Stomach (tissue), 9 donors: Measurements from ENCODE around the gene DLEC1. TPM values are rescaled to one million over a fixed set of nuclear protein-coding genes. Genes with fewer than 3 reads are reported as not detected.

Experiments
- DNase-seq, 2 donors: peaks; one replicate each; pipeline versions ENCODE4 v3.0.0 to v3.0.0-alpha.2; 2013 to 2019
- H3K27ac ChIP-seq, 5 donors: fragments of 200-600 bp in 4 of 5; sonication (generic) in 4 of 5; one replicate each; pipeline ENCODE4 v1.5.1; 2013 to 2019; ENCODE audit warnings: mild to moderate bottlenecking in 1 of 5, moderate library complexity in 1 of 5
- H3K27me3 ChIP-seq, 3 donors: fragments of 200-600 bp; sonication (generic); one replicate each; pipeline ENCODE4 v1.5.1; 2017 to 2019; ENCODE audit warnings: mixed run types in 1 of 3
- H3K36me3 ChIP-seq, 4 donors: fragments of 200-600 bp; sonication (generic); 1 replicate in 3 of 4; 2 replicates in 1 of 4; pipeline ENCODE4 v1.5.1; 2016 to 2019
- H3K4me1 ChIP-seq, 4 donors: fragments of 200-600 bp; sonication (generic); one replicate each; pipeline ENCODE4 v1.5.1; 2016 to 2019
- H3K4me3 ChIP-seq, 4 donors: fragments of 200-600 bp; sonication (generic) in 3 of 4; one replicate each; pipeline ENCODE4 v1.5.1; 2016 to 2019; ENCODE audit warnings: mild to moderate bottlenecking in 1 of 4
- H3K9me3 ChIP-seq, 4 donors: fragments of 200-600 bp; sonication (generic); one replicate each; pipeline ENCODE4 v1.5.1; 2016 to 2019
- EP300 ChIP-seq: sonication (generic); formaldehyde crosslinking; IDR thresholded peaks from one replicate; pipeline ENCODE4 v1.6.1; 2017; ENCODE audit warnings: antibody characterized with exemption
- POLR2A ChIP-seq, 4 donors: fragments of 450-650 bp; IDR thresholded peaks; one replicate each; pipeline ENCODE4 v1.6.1; 2016; ENCODE audit warnings: antibody characterized with exemption in 4 of 4, control low read depth in 2 of 4, mild to moderate bottlenecking in 1 of 4, moderate library complexity in 1 of 4
- POLR2AphosphoS5 ChIP-seq, 3 donors: sonication (generic); formaldehyde crosslinking; IDR thresholded peaks; one replicate each; pipeline ENCODE4 v1.6.1; 2016; ENCODE audit warnings: antibody characterized with exemption in 3 of 3
- WGBS, 5 donors: extraction: QIAGEN DNeasy Blood & Tissue Kit in 3 of 5; methylation state at CpG; one replicate each; pipeline versions ENCODE4 v1.1.5 to v1.1.7; 2013 to 2018; 5-methylcytosine and 5-hydroxymethylcytosine counted together
- intact Hi-C: fragments of 100-400 bp; cut with DNase I; formaldehyde crosslinking; loops from one replicate; pipeline ENCODE4 v1.15.1; 2023; ENCODE audit warnings: low total_unique reads
- polyA plus RNA-seq, 3 donors: library from polyadenylated mRNA; stranded (reverse); fragments of 200-250 nt; gene quantifications; one replicate each; pipeline ENCODE4 v1.2.3, GENCODE V29; 2013
- total RNA-seq, 5 donors: library from RNA; depleted of rRNA; stranded (reverse); fragments of >200 nt; gene quantifications; one replicate each; pipeline versions ENCODE4 v1.1.0 to v1.2.3, GENCODE V29; 2014 to 2016
- TF ChIP-seq, protein P1 (sequence below), 7 experiments: fragments of 450-650 bp in 4 of 7; fragments of 200-600 bp in 3 of 7; sonication (generic) in 3 of 7; IDR thresholded peaks; one replicate each; pipeline ENCODE4 v1.5.1; 2016 to 2019; ENCODE audit warnings: antibody characterized with exemption in 7 of 7, control low read depth in 2 of 7, mild to moderate bottlenecking in 1 of 7
- donor health status: healthy with polysubstance abuse.
- donor health status: Bipolar disorder and iron deficiency.
- donor health status: healthy.

DLEC1 gene
- total and polyA plus RNA-seq, 8 donors: 0.12 to 1.5 (median 0.31) TPM; not detected in 3

DNA sequence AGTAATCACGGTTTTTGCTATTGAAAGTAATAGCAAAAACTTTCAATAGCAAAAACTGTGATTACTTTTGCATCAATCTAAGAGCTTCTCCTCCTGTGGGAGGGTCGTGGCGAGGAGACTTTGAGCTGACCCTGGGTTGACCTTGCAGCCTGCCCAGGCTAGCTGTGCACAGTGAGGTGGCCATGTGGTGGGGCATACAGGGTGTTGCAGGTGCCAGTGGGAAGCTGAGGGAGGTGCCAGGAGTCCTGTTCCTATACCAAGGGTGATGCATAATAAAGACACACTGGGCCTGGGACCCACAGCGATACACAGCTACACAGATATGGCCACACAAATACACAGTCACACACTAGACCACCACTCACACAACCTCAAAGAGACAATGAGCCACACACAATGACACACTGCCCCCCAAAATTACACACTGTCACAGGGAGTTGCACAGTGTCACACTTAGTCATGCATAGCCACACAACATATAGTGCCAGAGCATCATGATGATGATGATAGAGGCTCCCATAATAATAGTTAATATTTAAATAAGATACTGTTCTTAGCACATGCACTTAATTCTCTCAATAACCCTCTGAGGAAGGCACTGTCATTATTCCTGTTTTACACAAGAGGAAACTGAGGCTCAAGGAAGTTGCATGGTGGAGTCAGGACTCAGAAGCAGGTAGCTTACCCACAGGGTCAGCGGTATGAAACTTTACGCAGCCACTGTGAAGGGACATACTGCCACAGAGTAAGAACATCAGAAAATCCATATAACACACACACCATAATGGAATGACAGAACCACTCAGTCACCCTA lies 15.9 kb upstream of the DLEC1 start:
- Histone ChIP-seq H3K4me3 (peak overlapping the region in 1 of 4 donors; percentile 70), H3K9me3 (no peaks in the 10 kb centered on the region), H3K4me1 (peaks cover 16 to 39% (median 35%) of the 10 kb centered on the region in 4 donors), H3K36me3 (peaks cover 0 to 23% (median 21%) of the 10 kb centered on the region in 4 donors), H3K27me3 (no peaks in the 10 kb centered on the region), H3K27ac (peak overlapping the region in 3 of 5 donors; percentile 94 to 97 (median 95))
- intact Hi-C loops: no loop called here
- TF ChIP-seq, protein P1, sequence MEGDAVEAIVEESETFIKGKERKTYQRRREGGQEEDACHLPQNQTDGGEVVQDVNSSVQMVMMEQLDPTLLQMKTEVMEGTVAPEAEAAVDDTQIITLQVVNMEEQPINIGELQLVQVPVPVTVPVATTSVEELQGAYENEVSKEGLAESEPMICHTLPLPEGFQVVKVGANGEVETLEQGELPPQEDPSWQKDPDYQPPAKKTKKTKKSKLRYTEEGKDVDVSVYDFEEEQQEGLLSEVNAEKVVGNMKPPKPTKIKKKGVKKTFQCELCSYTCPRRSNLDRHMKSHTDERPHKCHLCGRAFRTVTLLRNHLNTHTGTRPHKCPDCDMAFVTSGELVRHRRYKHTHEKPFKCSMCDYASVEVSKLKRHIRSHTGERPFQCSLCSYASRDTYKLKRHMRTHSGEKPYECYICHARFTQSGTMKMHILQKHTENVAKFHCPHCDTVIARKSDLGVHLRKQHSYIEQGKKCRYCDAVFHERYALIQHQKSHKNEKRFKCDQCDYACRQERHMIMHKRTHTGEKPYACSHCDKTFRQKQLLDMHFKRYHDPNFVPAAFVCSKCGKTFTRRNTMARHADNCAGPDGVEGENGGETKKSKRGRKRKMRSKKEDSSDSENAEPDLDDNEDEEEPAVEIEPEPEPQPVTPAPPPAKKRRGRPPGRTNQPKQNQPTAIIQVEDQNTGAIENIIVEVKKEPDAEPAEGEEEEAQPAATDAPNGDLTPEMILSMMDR (IDR thresholded peaks at IDR 0.05): no peak
- no peak for TF ChIP-seq POLR2AphosphoS5 (IDR thresholded peaks at IDR 0.05)
- DNase-seq: no peak
- 74 to 84% (median 77%) methylated on average over 6 of the region's 6 CpGs for WGBS, 5 donors

DNA sequence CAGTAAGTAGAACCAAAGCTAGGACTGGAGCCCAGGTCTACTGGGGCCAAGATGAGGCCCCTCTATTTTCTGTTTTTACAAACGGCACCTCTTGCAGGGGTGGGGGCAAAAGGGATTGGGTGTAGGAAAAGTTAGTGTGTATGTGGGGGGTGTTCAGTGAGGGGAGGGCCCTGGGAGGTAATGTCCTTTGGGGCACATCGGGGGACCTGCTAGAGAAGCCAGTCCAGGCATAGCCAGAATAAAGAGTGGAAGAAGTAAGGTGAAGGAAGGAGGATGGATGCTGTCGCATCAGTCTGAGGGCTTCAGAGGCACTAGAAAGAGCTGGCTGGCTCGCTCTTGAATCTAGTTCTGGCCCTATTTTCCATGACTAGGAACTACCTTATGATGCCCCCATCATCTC lies 12.2 kb upstream of the DLEC1 start:
- WGBS, 5 donors: 68 to 94% (median 75%) methylated on average over 4 of the region's 4 CpGs
- TF ChIP-seq, protein P1 (IDR thresholded peaks at IDR 0.05): no peak
- TF ChIP-seq POLR2AphosphoS5 (IDR thresholded peaks at IDR 0.05) (no peak), POLR2A (IDR thresholded peaks at IDR 0.05) (no peak), EP300 (no peak)
- no peaks in the 10 kb centered on the region for H3K36me3 ChIP-seq
- H3K4me3 ChIP-seq: no peak overlapping the region
- H3K27ac ChIP-seq: peak overlapping the region in 1 of 5 donors; percentile 95
- no peak for DNase-seq
- intact Hi-C loops: no loop called here
- no peaks in the 10 kb centered on the region for H3K9me3 ChIP-seq
- peaks cover 0 to 23% (median 0%) of the 10 kb centered on the region in 3 donors for H3K27me3 ChIP-seq
- peaks cover 36 to 75% (median 60%) of the 10 kb centered on the region in 4 donors for H3K4me1 ChIP-seq

DNA sequence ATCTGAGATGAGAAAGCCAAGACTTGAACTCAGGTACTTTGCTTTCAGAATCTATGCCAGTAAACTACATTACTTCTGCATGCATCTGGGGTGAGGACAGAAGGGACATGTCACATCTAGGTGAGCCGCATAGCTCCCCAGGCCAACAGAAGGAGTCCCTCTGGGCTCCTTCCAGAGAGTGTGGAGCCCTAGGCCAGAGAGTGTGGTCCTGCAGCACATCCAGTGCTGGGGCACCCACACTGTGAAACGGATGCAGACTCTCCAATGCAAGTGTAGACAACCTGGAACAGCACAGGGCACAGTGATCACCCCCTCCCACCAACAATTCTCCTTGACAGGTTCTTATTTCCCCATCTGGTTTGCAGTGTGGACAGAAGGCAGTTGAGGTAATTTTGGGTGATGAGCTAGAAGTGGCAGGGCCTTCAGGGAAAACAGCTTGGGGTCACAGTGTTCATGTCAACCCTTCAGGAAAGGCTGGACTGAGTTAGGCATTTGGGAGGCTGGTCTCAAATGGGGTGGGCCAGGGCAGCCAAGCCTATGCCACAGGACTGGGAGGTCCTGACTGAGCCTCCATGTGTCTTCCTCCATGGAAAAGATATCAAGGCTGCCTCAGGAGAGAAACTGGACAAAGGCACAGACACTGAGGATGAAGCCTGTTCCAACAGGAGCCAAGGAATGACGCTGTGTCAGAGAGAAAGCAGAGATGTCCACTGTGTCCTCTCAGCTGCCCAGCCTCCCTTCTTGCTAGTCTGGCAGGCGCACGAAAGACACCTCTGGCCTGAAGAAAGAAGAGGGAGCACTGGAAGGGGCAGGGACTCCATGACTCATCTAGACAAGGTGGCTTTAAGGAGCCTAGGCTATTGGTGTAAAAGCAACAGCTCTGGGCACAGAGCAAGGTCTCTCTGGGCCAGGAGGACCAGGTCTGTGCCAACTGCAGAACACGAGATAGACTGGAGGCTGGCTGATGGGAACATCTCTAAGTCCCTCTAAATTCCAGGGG lies 11.2 kb upstream of the DLEC1 start:
- H3K27ac ChIP-seq: peak overlapping the region in 4 of 5 donors; percentile 68 to 91 (median 82)
- WGBS, 5 donors: 85 to 90% (median 87%) methylated on average over 5 to 6 of the region's 6 CpGs
- no peak overlapping the region for H3K4me3 ChIP-seq
- peaks cover 36 to 72% (median 57%) of the 10 kb centered on the region in 4 donors for H3K4me1 ChIP-seq
- DNase-seq: no peak
- H3K9me3 ChIP-seq: no peaks in the 10 kb centered on the region
- intact Hi-C loops: no loop called here
- peaks cover 0 to 23% (median 0%) of the 10 kb centered on the region in 3 donors for H3K27me3 ChIP-seq
- no peak for TF ChIP-seq POLR2A (IDR thresholded peaks at IDR 0.05)
- TF ChIP-seq EP300: no peak
- TF ChIP-seq POLR2AphosphoS5 (IDR thresholded peaks at IDR 0.05): no peak
- TF ChIP-seq, protein P1 (IDR thresholded peaks at IDR 0.05): no peak
- no peaks in the 10 kb centered on the region for H3K36me3 ChIP-seq
